HFFc6 (cell line): ENCODE results near the gene HHAT. TPM values are rescaled to one million over a fixed set of nuclear protein-coding genes. Genes with fewer than 3 reads are reported as not detected.

Experiments
- DNase-seq: peaks from one replicate; pipeline ENCODE4 v3.0.0-alpha.2; 2018
- H3K27ac Mint-ChIP-seq: 2 replicates; pipeline ENCODE4 v1.8.0; 2020; ENCODE audit warnings: mild to moderate bottlenecking, mixed read lengths
- H3K27me3 Mint-ChIP-seq: 2 replicates; pipeline ENCODE4 v1.8.0; 2021; ENCODE audit warnings: mild to moderate bottlenecking, moderate library complexity, mixed read lengths; ENCODE audit not compliant: insufficient read depth
- H3K36me3 Mint-ChIP-seq: 2 replicates; pipeline ENCODE4 v1.8.0; 2021; ENCODE audit warnings: low read depth, mixed read lengths
- H3K4me1 Mint-ChIP-seq: 2 replicates; pipeline ENCODE4 v1.8.0; 2020; ENCODE audit warnings: low read depth, mixed read lengths
- H3K4me3 Mint-ChIP-seq: 2 replicates; pipeline ENCODE4 v1.8.0; 2020; ENCODE audit warnings: mild to moderate bottlenecking, moderate library complexity, mixed read lengths
- H3K9me3 Mint-ChIP-seq: 2 replicates; pipeline ENCODE4 v1.8.0; 2020; ENCODE audit warnings: mild to moderate bottlenecking, mixed read lengths
- CTCF ChIP-seq: fragments of 200-600 bp; sonication (generic); IDR thresholded peaks from 2 replicates; pipeline ENCODE4 v1.5.0; 2021; ENCODE audit warnings: antibody characterized with exemption, mild to moderate bottlenecking
- total RNA-seq, 6 experiments: library from RNA; stranded (reverse); fragmentation: NEBNext Ultra II Directional; extraction: Animal tissue kit (Norgen Biotek cat#: 25700); gene quantifications; 2 replicates in 1 of 6; 3 replicates in 5 of 6; pipeline ENCODE4 v1.2.3, GENCODE V29; 2021

HHAT gene
- total RNA-seq, 6 experiments from 2014 or later = 2.8 to 3.9 (median 3.2) TPM

- Mint-ChIP-seq H3K4me3 (no peak overlapping the region), H3K4me1 (peaks cover 23% of the 10 kb centered on the region), H3K9me3 (no peaks in the 10 kb centered on the region), H3K27me3 (peaks cover 18% of the 10 kb centered on the region), H3K36me3 (no peaks in the 10 kb centered on the region), H3K27ac (no peak overlapping the region)
- no peak for DNase-seq
- TF ChIP-seq CTCF = no peak
Observed at GRCh38 chr1:210313921-210314320, 14.8 kb upstream of the HHAT start.

DNA sequence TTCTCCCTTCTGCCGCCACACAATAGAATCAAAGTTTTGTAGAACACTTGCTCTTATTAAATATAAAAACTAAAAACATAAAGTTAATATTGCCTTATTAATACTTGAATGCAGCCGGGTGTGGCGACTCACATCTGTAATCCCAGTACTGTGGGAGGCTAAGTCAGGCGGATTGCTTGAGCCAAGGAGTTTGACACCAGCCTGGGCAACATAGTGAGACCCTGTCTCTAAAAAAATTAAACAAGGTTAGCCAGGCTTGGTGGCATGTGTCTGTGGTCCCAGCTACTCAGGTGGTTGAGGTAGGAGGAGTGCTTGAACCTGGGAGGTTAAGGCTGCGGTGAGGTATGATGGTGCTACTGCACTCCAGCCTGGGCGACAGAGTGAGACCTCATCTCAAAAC is 13.2 kb upstream of the HHAT start:
- DNase-seq = no peak
- TF ChIP-seq CTCF = no peak
- Mint-ChIP-seq H3K4me3 (no peak overlapping the region), H3K36me3 (no peaks in the 10 kb centered on the region), H3K27me3 (peaks cover 18% of the 10 kb centered on the region), H3K27ac (no peak overlapping the region), H3K9me3 (no peaks in the 10 kb centered on the region), H3K4me1 (peaks cover 18% of the 10 kb centered on the region)

DNA sequence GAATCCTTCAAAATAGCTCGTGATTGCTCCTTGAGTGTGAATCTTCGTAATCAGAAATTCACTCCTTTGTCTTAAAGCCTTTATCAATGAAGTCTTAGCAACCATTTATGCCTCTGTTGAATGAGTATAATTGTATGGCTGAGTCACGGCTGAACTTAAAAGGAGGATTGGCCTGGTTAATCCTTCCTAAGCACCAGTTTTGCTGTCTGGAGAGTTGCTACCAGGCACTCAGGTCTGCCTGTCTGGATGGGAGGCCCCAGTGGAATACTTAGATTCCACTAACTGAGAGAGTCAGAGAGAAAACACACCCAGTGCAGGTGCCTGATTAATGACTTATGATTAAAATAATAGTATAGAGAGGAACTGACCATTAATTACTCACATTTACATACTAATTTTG is 7.6 kb upstream of the HHAT start:
- no peak for DNase-seq
- Mint-ChIP-seq H3K27ac (no peak overlapping the region), H3K4me3 (no peak overlapping the region), H3K27me3 (0 out of 2 replicates have a peak, but pooled peaks cover 3% of the 10 kb centered on the region), H3K4me1 (peaks cover 8% of the 10 kb centered on the region), H3K9me3 (peaks cover 6% of the 10 kb centered on the region), H3K36me3 (0 out of 2 replicates have a peak, but pooled peaks cover 4% of the 10 kb centered on the region)
- TF ChIP-seq CTCF = no peak

DNA sequence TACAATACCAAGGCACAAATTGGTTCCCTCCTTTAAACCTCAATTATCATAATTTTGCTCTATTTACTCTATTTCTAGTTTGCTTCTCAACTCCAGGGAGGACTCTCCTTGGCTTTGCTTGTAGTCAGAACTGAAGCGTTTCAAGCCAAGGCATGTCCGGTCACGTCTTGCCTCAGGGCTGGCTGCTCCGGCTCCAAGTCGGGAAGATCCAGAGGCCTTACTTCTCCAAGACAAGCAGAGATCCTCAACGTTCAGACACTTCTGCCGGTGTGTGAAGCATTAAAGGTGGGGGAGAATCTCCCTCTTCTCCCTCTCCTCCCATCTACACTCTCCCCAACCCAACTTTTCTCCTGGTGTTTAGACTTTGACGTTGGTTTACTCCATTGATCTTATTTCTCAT is 7.2 kb upstream of the HHAT start:
- no peak for TF ChIP-seq CTCF
- H3K4me3 Mint-ChIP-seq = no peak overlapping the region
- 0 out of 2 replicates have a peak, but pooled peaks cover 3% of the 10 kb centered on the region for H3K27me3 Mint-ChIP-seq
- H3K36me3 Mint-ChIP-seq = 0 out of 2 replicates have a peak, but pooled peaks cover 4% of the 10 kb centered on the region
- peaks cover 6% of the 10 kb centered on the region for H3K9me3 Mint-ChIP-seq
- H3K27ac Mint-ChIP-seq = no peak overlapping the region
- no peak for DNase-seq
- H3K4me1 Mint-ChIP-seq = peaks cover 8% of the 10 kb centered on the region

DNA sequence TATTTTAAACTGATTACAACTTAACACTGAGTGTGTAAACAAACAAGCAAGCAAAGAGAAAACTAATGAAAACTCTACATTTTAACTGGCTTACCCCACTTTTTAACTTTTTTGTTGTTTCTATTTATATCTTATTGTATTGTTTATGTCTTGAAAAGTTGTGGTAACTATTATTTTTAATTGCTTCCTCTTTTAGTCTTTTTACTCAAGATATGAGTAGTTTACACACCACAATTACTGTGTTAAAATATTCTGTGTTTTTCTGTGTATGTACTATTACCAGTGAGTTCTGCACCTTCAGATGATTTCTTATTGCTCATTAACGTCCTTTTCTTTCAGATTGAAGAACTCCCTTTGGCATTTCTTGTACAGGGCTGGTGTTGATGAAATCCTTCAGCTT is 4.7 kb upstream of the HHAT start:
- no peak overlapping the region for H3K4me3 Mint-ChIP-seq
- no peak for DNase-seq
- 0 out of 2 replicates have a peak, but pooled peaks cover 4% of the 10 kb centered on the region for H3K36me3 Mint-ChIP-seq
- H3K4me1 Mint-ChIP-seq = peaks cover 17% of the 10 kb centered on the region
- H3K27ac Mint-ChIP-seq = no peak overlapping the region
- peaks cover 6% of the 10 kb centered on the region for H3K9me3 Mint-ChIP-seq
- H3K27me3 Mint-ChIP-seq = no peaks in the 10 kb centered on the region
- no peak for TF ChIP-seq CTCF
